Left lobe of liver (tissue), 2 donors: Measurements from ENCODE around the gene LTA. TPM values are rescaled to one million over a fixed set of nuclear protein-coding genes. Genes with fewer than 3 reads are reported as not detected.
"Not testable (repeated sequence)": the region's sequence is repeated elsewhere in the genome, so short reads cannot be mapped to it uniquely, and the experiment has no call there.

Experiments used
- ATAC-seq: fragments of 200-7000 bp; cut with Tn5 transposase; one replicate; pipeline ENCODE4 v1.9.1; 2020; ENCODE audit warnings: mild to moderate bottlenecking, moderate library complexity
- DNase-seq: peaks from one replicate; pipeline ENCODE4 v3.0.0-alpha.2; 2020; ENCODE audit warnings: low spot score
- total RNA-seq: library from RNA; stranded (reverse); gene quantifications from one replicate; pipeline ENCODE4 v1.2.1, GENCODE V29; 2021
- donor health status: DM: no; HTN: no; CAD: no; lungs with moderate emphysema.
- donor health status: DM: no; HTN: yes; CAD: no.

The LTA gene
- total RNA-seq, 1 donor from 2014 or later: 0.93 TPM

- peak; percentile 8 for ATAC-seq
- no peak for DNase-seq
These were observed 13.9 kb downstream of the LTA start, which contains the start of gene LST1 for GRCh38 chr6:31586008-31586407. Gene LST1, plus strand, starts transcription at chr6:31586277. Its CDS starts 1,023 bp downstream, at chr6:31587300.

- ATAC-seq (peak; percentile 45), DNase-seq (no peak)
These were observed 14.7 kb downstream of the LTA start for GRCh38 chr6:31586599-31587281.

- DNase-seq: no peak
These were observed 16.0 kb downstream of the LTA start for GRCh38 chr6:31587791-31588777.

DNA sequence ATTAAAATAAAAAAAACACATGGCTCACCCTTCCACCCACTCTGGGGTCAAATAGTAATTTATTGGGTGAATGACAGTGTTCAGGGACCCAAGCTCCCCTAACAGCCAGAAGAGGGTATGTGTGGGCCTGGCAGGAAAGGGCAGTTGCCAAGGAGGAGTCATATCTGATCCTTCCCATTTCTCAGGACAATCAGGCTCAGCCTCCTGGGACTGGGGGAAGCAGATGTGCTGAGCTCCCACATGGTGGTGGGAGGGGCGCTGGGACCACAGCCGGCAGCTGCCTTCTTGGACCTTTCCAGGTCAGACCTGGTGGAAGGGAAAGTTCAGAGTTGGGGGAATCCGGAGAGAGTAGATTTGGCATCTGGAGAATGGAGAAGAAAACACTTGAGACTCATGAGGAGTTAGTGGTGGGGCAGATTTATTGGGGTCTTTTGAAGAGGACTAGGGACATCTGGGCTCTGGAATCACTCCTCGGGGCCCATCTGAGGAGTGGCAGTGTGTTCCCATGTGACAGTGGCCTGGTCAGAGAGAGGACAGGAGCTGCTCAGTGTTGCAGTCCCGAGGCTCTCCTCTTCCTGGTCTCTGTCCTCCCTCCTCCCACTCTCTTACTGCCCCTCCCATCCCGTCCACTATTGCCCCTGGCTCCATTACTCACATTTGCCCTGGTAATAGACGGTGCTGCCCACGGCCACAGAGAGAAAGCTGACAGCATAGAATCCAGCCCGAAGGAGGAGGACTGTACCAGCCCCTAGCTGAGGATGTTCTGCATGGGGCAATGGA, 17.0 kb downstream of the LTA start:
- ATAC-seq (no peak), DNase-seq (no peak)

More at GRCh38 chr6:31587791-31588777, 16.0 kb downstream of the LTA start:
- no peak for ATAC-seq

DNA sequence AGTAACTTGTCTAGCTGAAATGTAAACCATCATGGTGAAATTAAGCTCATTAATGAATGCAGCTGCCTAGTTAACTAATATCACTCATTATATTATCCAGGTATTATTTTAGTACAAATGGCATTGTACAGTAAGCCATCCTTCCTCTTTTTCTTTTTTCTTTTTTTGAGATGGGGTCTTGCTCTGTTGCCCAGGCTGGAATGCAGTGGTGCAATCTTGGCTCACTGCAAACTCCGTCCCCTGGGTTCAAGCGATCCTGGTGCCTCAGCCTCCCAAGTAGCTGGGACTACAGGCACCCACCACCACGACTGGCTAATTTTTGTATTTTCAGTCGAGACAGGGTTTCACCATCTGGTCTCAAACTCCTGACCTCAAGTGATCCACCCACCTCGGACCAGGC, 18.6 kb downstream of the LTA start:
- DNase-seq, ATAC-seq: not testable (repeated sequence)

- DNase-seq (no peak), ATAC-seq (no peak)
These were observed 20.3 kb downstream of the LTA start for GRCh38 chr6:31592396-31592771.

- peak; percentile 29 for ATAC-seq
These were observed 24.9 kb downstream of the LTA start for GRCh38 chr6:31597006-31597405.

GRCh38 chr6:31607317-31607716, 35.2 kb downstream of the LTA start:
- DNase-seq: no peak
- no peak for ATAC-seq

More at GRCh38 chr6:31597006-31597405, 24.9 kb downstream of the LTA start:
- DNase-seq: no peak

DNA sequence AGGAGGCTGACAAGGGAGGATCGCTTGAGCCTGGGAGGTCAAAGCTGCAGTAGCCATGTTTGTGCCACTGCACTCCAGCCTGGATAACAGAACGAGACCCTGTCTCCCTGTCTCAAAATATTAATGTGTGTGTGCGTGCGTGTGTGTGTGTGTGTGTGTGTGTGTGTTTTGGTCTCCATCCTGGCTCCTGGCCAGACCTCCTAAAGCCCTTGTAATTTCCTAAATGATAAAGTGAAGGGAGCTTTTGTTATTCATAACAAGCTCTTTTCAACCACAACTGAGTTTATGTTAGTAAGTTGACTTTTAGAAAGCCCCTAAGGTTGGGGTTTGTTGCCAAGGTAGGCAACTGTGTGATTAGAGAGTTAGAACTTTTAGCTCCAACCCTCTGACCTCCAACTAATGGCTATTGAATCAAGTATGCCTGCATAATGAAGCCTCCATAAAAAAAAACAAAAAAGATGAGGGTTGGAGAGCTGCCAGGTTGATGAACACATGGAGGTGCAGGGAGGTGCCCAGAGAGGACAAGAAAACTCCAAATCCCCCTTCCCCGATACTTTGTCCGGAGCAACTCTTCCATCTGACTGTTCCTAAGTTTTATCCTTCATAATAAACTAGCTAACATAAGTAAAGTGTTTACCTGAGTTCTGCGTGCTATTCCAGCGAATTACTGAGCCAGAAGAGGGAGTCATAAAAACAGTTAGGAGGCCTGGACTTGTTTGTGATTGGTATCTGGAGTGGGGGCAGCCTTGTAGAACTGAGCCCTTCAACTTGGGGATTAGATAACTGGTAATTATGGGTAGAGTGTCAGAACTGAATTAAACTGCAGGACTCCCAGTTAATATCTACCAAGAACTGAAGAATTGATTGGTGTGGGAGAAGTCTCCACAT, 37.7 kb downstream of the LTA start:
- ATAC-seq (no peak), DNase-seq (no peak)

GRCh38 chr6:31610968-31611367, 38.9 kb downstream of the LTA start:
- no peak for DNase-seq
- ATAC-seq: no peak

GRCh38 chr6:31614075-31614619, 42.1 kb downstream of the LTA start:
- no peak for DNase-seq
- peak; percentile 50 for ATAC-seq

GRCh38 chr6:31614684-31615578, 42.8 kb downstream of the LTA start, which contains the start of gene AIF1:
Gene AIF1, plus strand, starts transcription at chr6:31615234. Its CDS starts 96 bp downstream, at chr6:31615330.
- DNase-seq: no peak

GRCh38 chr6:31615748-31616147, 43.7 kb downstream of the LTA start:
- DNase-seq: no peak
- no peak for ATAC-seq

More at GRCh38 chr6:31614684-31615578, 42.8 kb downstream of the LTA start, which contains the start of gene AIF1:
- peak; percentile 75 for ATAC-seq

DNA sequence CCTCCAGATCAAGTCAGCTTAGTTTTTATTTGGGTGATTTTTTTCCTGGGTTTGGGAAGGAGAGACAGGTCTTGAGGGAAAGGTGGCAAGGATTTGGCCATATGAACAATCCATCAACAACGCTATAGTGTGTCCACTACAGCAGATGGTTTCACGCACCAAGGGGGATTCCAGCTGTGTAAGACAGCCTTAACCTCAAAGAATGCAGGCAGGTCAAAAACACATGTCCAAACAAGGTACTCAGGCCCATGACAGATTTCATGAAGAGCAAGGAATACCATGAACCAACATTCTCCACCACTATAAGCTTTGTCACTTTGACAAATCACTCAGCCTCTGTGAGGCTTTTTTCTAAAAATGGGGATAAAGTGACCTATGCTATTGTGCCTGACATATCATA, 44.9 kb downstream of the LTA start:
- no peak for DNase-seq

DNA sequence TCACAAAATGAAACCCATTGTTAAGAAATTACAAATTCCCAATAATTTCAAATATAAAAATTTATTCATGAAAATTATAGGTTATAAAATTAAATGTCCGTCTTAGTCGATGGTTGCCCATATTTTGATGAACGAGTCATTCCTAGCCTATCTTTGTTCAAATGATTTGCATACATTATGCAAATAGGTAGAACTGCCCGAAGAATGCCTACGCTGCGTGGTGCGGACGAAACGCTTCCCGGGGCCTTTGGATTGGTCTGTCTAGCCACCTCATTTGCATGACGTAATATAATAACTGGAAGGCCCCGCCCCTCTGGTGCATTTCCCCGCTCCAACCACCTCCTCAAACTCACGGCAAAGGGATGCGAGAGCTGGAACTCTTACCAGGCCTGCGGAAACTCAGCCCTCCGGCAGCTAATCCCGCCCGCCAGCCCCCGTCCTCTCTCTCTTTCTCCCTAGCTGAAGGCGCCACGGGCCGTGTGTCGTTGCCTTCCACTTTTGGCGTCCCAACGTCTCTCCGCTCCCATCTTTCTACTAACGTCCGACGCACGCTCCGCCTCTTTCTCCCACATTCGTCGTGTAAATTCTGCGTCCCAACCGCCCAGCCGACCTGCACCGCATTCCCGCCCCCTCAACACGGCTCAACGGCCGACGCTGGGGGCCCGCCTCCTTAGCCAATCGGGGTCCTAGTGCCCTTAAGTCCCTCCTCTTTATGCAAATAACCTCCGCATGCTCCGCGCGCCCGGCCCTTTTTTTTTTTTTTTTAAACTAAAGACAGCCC, 47.9 kb downstream of the LTA start:
- DNase-seq (peak; percentile 98), ATAC-seq (peak; percentile 89)

More for the DNA sequence above, 44.9 kb downstream of the LTA start:
- ATAC-seq: no peak

GRCh38 chr6:31620586-31621319, 48.7 kb downstream of the LTA start, which contains the start of gene PRRC2A:
Gene PRRC2A, plus strand, starts transcription at chr6:31620715. Its CDS starts 2,075 bp downstream, at chr6:31622790.
- no peak for DNase-seq

More at GRCh38 chr6:31620586-31621319, 48.7 kb downstream of the LTA start, which contains the start of gene PRRC2A:
- ATAC-seq: peak; percentile 87
